Urothelium cell line (cell line): Measurements from ENCODE around the gene SLC44A3.

Experiments
- DNase-seq: peaks from one replicate; pipeline ENCODE4 v3.0.0; 2011; ENCODE audit warnings: low spot score, mixed read lengths
- FAIRE-seq: peaks from 2 replicates; lab custom pipeline; 2011; peaks lifted over from hg19 to GRCh38; lab: Jason Lieb, UNC

Gene SLC44A3

GRCh38 chr1:94871031-94871430 lies 50.9 kb downstream of the SLC44A3 start:
- DNase-seq (no peak), FAIRE-seq (no peak)

GRCh38 chr1:94872771-94873495 lies 52.8 kb downstream of the SLC44A3 start:
- DNase-seq (no peak), FAIRE-seq (no peak)

- no peak for FAIRE-seq
- DNase-seq = no peak
Observed at GRCh38 chr1:94873520-94874351, 53.6 kb downstream of the SLC44A3 start.

- DNase-seq = no peak
- FAIRE-seq = no peak
Observed at GRCh38 chr1:94874423-94874822, 54.3 kb downstream of the SLC44A3 start.

GRCh38 chr1:94875794-94876193 lies 55.6 kb downstream of the SLC44A3 start:
- no peak for DNase-seq
- no peak for FAIRE-seq

GRCh38 chr1:94876362-94876761 lies 56.2 kb downstream of the SLC44A3 start:
- FAIRE-seq (no peak), DNase-seq (no peak)

GRCh38 chr1:94878329-94878728 lies 58.2 kb downstream of the SLC44A3 start:
- no peak for DNase-seq
- no peak for FAIRE-seq

GRCh38 chr1:94883691-94884090 lies 63.5 kb downstream of the SLC44A3 start:
- DNase-seq = no peak
- FAIRE-seq = no peak

GRCh38 chr1:94884106-94884505 lies 63.9 kb downstream of the SLC44A3 start:
- DNase-seq = no peak
- FAIRE-seq = no peak

- no peak for FAIRE-seq
- no peak for DNase-seq
Observed at GRCh38 chr1:94884507-94884906, 64.3 kb downstream of the SLC44A3 start.

- FAIRE-seq = no peak
- DNase-seq = no peak
Observed at GRCh38 chr1:94886361-94886760, 66.2 kb downstream of the SLC44A3 start.

GRCh38 chr1:94887106-94887505 lies 66.9 kb downstream of the SLC44A3 start:
- no peak for FAIRE-seq

GRCh38 chr1:94887603-94888171 lies 67.5 kb downstream of the SLC44A3 start:
- FAIRE-seq (no peak), DNase-seq (no peak)

More at GRCh38 chr1:94887106-94887505, 66.9 kb downstream of the SLC44A3 start:
- no peak for DNase-seq

- FAIRE-seq (no peak), DNase-seq (no peak)
Observed at GRCh38 chr1:94888201-94888600, 68.0 kb downstream of the SLC44A3 start.

GRCh38 chr1:94892604-94893254 lies 72.6 kb downstream of the SLC44A3 start:
- FAIRE-seq = no peak
- DNase-seq = no peak

GRCh38 chr1:94894630-94895029 lies 74.5 kb downstream of the SLC44A3 start:
- FAIRE-seq = no peak
- no peak for DNase-seq

GRCh38 chr1:94895518-94895917 lies 75.4 kb downstream of the SLC44A3 start:
- no peak for DNase-seq
- no peak for FAIRE-seq

- FAIRE-seq (no peak), DNase-seq (no peak)
Observed at GRCh38 chr1:94898491-94899385, 78.6 kb downstream of the SLC44A3 start.

GRCh38 chr1:94899756-94900155 lies 79.6 kb downstream of the SLC44A3 start:
- DNase-seq = no peak
- no peak for FAIRE-seq

- DNase-seq (no peak), FAIRE-seq (no peak)
Observed at GRCh38 chr1:94901841-94902240, 81.7 kb downstream of the SLC44A3 start.
